HEK293 (cell line): ENCODE results near the gene APOO.
A peak's percentile ranks its signal among the peaks of the same experiment; 100 is the strongest.

Experiments used
- CTCF ChIA-PET: fragments of 350-600 bp; formaldehyde crosslinking; extraction: SDS; loops from one replicate; lab custom pipeline; 2021; ENCODE audit warnings: antibody characterized with exemption; lab: Yijun Ruan, JAX
- POLR2A ChIA-PET: fragments of 300-600 bp; formaldehyde crosslinking; extraction: SDS; loops from one replicate; lab custom pipeline; 2020; ENCODE audit warnings: antibody characterized with exemption, inconsistent platforms; lab: Yijun Ruan, JAX
- H3K27ac ChIP-seq: fragments of 200-500 bp; sonication (Bioruptor generic); 2 replicates; pipeline ENCODE4 v1.5.1; 2014; ENCODE audit warnings: low read depth, low read length, control low read depth, inconsistent platforms; ENCODE audit errors: extremely low read depth
- H3K36me3 ChIP-seq, 2 experiments: fragments of 200-500 bp in 1 of 2; sonication (Bioruptor generic) in 1 of 2; 1 replicate in 1 of 2; 2 replicates in 1 of 2; pipeline ENCODE4 v1.5.1; 2014 to 2017; ENCODE audit warnings: inconsistent platforms in 2 of 2, low read length in 2 of 2; ENCODE audit not compliant: control insufficient read depth in 2 of 2, insufficient read depth in 1 of 2
- H3K4me1 ChIP-seq: fragments of 200-500 bp; sonication (Bioruptor generic); 2 replicates; pipeline ENCODE4 v1.5.1; 2014; ENCODE audit warnings: mild to moderate bottlenecking, low read length, inconsistent platforms; ENCODE audit not compliant: control insufficient read depth, insufficient read depth
- H3K4me3 ChIP-seq: 2 replicates; pipeline ENCODE4 v1.5.1; 2011; ENCODE audit warnings: low read depth, mild to moderate bottlenecking, control low read depth, low read length, moderate library complexity
- H3K9me3 ChIP-seq: fragments of 200-500 bp; sonication (Bioruptor generic); 2 replicates; pipeline ENCODE4 v1.5.1; 2014; ENCODE audit warnings: low read depth, low read length, inconsistent platforms; ENCODE audit not compliant: control insufficient read depth, insufficient read depth
- BCL11B ChIP-seq: fragments of 450-650 bp; formaldehyde crosslinking; IDR thresholded peaks from 2 replicates; pipeline ENCODE4 v1.5.1; 2016; ENCODE audit warnings: low read depth, missing biosample characterization, missing genetic modification characterization
- ELK4 ChIP-seq: IDR thresholded peaks from 2 replicates; pipeline ENCODE4 v1.6.1; 2011; ENCODE audit warnings: mild to moderate bottlenecking, low read depth, low read length, borderline replicate concordance
- OSR2 ChIP-seq: fragments of 450-650 bp; formaldehyde crosslinking; IDR thresholded peaks from 2 replicates; pipeline ENCODE4 v1.5.1; 2016; ENCODE audit warnings: missing biosample characterization, missing genetic modification characterization
- PRDM10 ChIP-seq: fragments of 450-650 bp; formaldehyde crosslinking; IDR thresholded peaks from 2 replicates; pipeline ENCODE4 v1.5.1; 2016; ENCODE audit warnings: missing biosample characterization, missing genetic modification characterization
- TSHZ1 ChIP-seq: fragments of 450-650 bp; formaldehyde crosslinking; IDR thresholded peaks from 2 replicates; pipeline ENCODE4 v1.5.1; 2016; ENCODE audit warnings: missing biosample characterization, missing genetic modification characterization, borderline replicate concordance
- ZBTB20 ChIP-seq: fragments of 450-650 bp; formaldehyde crosslinking; IDR thresholded peaks from 2 replicates; pipeline ENCODE4 v1.5.1; 2016; ENCODE audit warnings: missing biosample characterization, missing genetic modification characterization
- ZNF114 ChIP-seq: fragments of 450-650 bp; formaldehyde crosslinking; IDR thresholded peaks from 2 replicates; pipeline ENCODE4 v1.5.0; 2017; ENCODE audit warnings: missing biosample characterization, missing genetic modification characterization
- ZNF132 ChIP-seq: fragments of 450-650 bp; formaldehyde crosslinking; IDR thresholded peaks from 2 replicates; pipeline ENCODE4 v1.5.1; 2017; ENCODE audit warnings: missing biosample characterization, missing genetic modification characterization, borderline replicate concordance
- ZNF16 ChIP-seq: fragments of 450-650 bp; formaldehyde crosslinking; IDR thresholded peaks from 2 replicates; pipeline ENCODE4 v1.5.1; 2016; ENCODE audit warnings: low read depth, missing biosample characterization, missing genetic modification characterization
- ZNF202 ChIP-seq: fragments of 450-650 bp; formaldehyde crosslinking; IDR thresholded peaks from 2 replicates; pipeline ENCODE4 v1.5.1; 2016; ENCODE audit warnings: missing biosample characterization, missing genetic modification characterization, borderline replicate concordance
- ZNF248 ChIP-seq: fragments of 450-650 bp; formaldehyde crosslinking; IDR thresholded peaks from 2 replicates; pipeline ENCODE4 v1.5.1; 2017; ENCODE audit warnings: missing biosample characterization, missing genetic modification characterization
- ZNF433 ChIP-seq: fragments of 450-650 bp; formaldehyde crosslinking; IDR thresholded peaks from 2 replicates; pipeline ENCODE4 v1.5.1; 2016; ENCODE audit warnings: missing biosample characterization, missing genetic modification characterization, low read depth
- ZNF501 ChIP-seq: fragments of 450-650 bp; formaldehyde crosslinking; IDR thresholded peaks from 2 replicates; pipeline ENCODE4 v1.5.1; 2016; ENCODE audit warnings: missing biosample characterization, missing genetic modification characterization
- ZNF529 ChIP-seq: fragments of 450-650 bp; formaldehyde crosslinking; IDR thresholded peaks from 2 replicates; pipeline ENCODE4 v1.5.1; 2017; ENCODE audit warnings: missing genetic modification characterization, missing biosample characterization; ENCODE audit not compliant: insufficient replicate concordance
- ZNF777 ChIP-seq: fragments of 450-650 bp; formaldehyde crosslinking; IDR thresholded peaks from 2 replicates; pipeline ENCODE4 v1.5.1; 2017; ENCODE audit warnings: missing biosample characterization, missing genetic modification characterization, borderline replicate concordance

The APOO gene

GRCh38 chrX:23840674-23841073 is 67.1 kb downstream of the APOO start (continued):
- TF ChIP-seq PRDM10 (tag by site-specific recombination) = 0 out of 2 replicates have a peak, but pooled peaks have one; percentile 1
- no peak for TF ChIP-seq ZNF529 (tag by site-specific recombination)
- peak; percentile 26 for TF ChIP-seq OSR2 (tag by site-specific recombination)
- TF ChIP-seq ZNF501 (tag by site-specific recombination) = no peak
- no peak for TF ChIP-seq ZNF16 (tag by site-specific recombination)
- TF ChIP-seq, all 188 proteins: peak for 4

GRCh38 chrX:23838953-23839352 is 68.8 kb downstream of the APOO start:
- no peaks in the 10 kb centered on the region for H3K9me3 ChIP-seq
- TF ChIP-seq PRDM10 (tag by site-specific recombination) = peak; percentile 65; the same call in 1 of the 2 replicates
- TF ChIP-seq ELK4 = no peak
- TF ChIP-seq ZNF777 (tag by site-specific recombination) = no peak
- peak; percentile 83 for TF ChIP-seq ZBTB20 (tag by site-specific recombination)
- TF ChIP-seq, all 188 proteins: peak for 2
- H3K36me3 ChIP-seq = no peaks in the 10 kb centered on the region; a peak in 1 of 3 replicates
- no peak overlapping the region for H3K4me3 ChIP-seq
- CTCF ChIA-PET = interaction anchor here (0.5 kb wide), 1 partner anchor 215 kb away, joined by 4 read pairs; no protein-coding TSS in a partner anchor
- peaks cover 3% of the 10 kb centered on the region; the same call in 1 of the 2 replicates for H3K4me1 ChIP-seq
- POLR2A ChIA-PET = interaction anchor here (0.6 to 0.7 kb wide), 2 partner anchors 30 to 39 kb away, joined by 4 read pairs; no protein-coding TSS in a partner anchor
- no peak overlapping the region for H3K27ac ChIP-seq

GRCh38 chrX:23832721-23833120 is 75.0 kb downstream of the APOO start:
- CTCF ChIA-PET = interaction anchor here (0.7 kb wide), 1 partner anchor 10 kb away, joined by 3 read pairs; no protein-coding TSS in a partner anchor
- no peak overlapping the region for H3K27ac ChIP-seq
- H3K9me3 ChIP-seq = no peaks in the 10 kb centered on the region
- no peaks in the 10 kb centered on the region; a peak in 1 of 3 replicates for H3K36me3 ChIP-seq
- TF ChIP-seq ZBTB20 (tag by site-specific recombination) (peak; percentile 44; the same call in 1 of the 2 replicates), BCL11B (tag by site-specific recombination) (no peak)
- POLR2A ChIA-PET = no interaction called here
- H3K4me1 ChIP-seq = no peaks in the 10 kb centered on the region
- H3K4me3 ChIP-seq = no peak overlapping the region

- H3K36me3 ChIP-seq = no peaks in the 10 kb centered on the region; a peak in 1 of 3 replicates
- H3K9me3 ChIP-seq = no peaks in the 10 kb centered on the region
- H3K4me1 ChIP-seq = no peaks in the 10 kb centered on the region
- CTCF ChIA-PET = no interaction called here
- POLR2A ChIA-PET = interaction anchor here (1.7 kb wide), 1 partner anchor 46 kb away, joined by 6 read pairs; the partner anchor contains the start of gene SAT1
- no peak overlapping the region for H3K27ac ChIP-seq
- no peak overlapping the region for H3K4me3 ChIP-seq
- TF ChIP-seq ZNF202 (tag by site-specific recombination) (no peak), ZNF132 (tag by site-specific recombination) (no peak), ZNF248 (no peak), ZNF114 (tag by site-specific recombination) (no peak), TSHZ1 (tag by site-specific recombination) (no peak), ZNF777 (tag by site-specific recombination) (no peak), ZNF433 (tag by site-specific recombination) (no peak)
Observed at GRCh38 chrX:23828881-23829280, 78.9 kb downstream of the APOO start.
